Stimulated activated CD8-positive, alpha-beta memory T cell treated with anti-CD3 and anti-CD28 coated beads, Interleukin-12 subunit alpha, Interleukin-12 subunit beta, amount 100 ng/mL, for 24 hours (primary cell): Measurements from ENCODE around the gene NFU1.

ENCODE experiments used
- DNase-seq: peaks from one replicate; pipeline ENCODE4 v3.0.0-alpha.2; 2020; ENCODE audit errors: extremely low read depth

Gene NFU1

GRCh38 chr2:69436938-69437750 is at the start of gene NFU1:
Gene NFU1 (minus strand): TSS chr2:69437435. CDS start chr2:69437422, 13 bp downstream.
- peak; percentile 76 for DNase-seq

- DNase-seq: no peak
Observed at GRCh38 chr2:69483696-69484095, 46.5 kb upstream of the NFU1 start.

GRCh38 chr2:69483024-69483423 is 45.8 kb upstream of the NFU1 start:
- DNase-seq: no peak

- no peak for DNase-seq
Observed at GRCh38 chr2:69482471-69482870, 45.2 kb upstream of the NFU1 start.

- no peak for DNase-seq
Observed at GRCh38 chr2:69481421-69481820, 44.2 kb upstream of the NFU1 start.

GRCh38 chr2:69477627-69478026 is 40.4 kb upstream of the NFU1 start:
- DNase-seq: no peak

- DNase-seq: no peak
Observed at GRCh38 chr2:69474688-69475087, 37.5 kb upstream of the NFU1 start.

- no peak for DNase-seq
Observed at GRCh38 chr2:69471793-69472192, 34.6 kb upstream of the NFU1 start.

GRCh38 chr2:69470911-69471310 is 33.7 kb upstream of the NFU1 start:
- DNase-seq: no peak

- no peak for DNase-seq
Observed at GRCh38 chr2:69469784-69470183, 32.5 kb upstream of the NFU1 start.

- DNase-seq: no peak
Observed at GRCh38 chr2:69469375-69469774, 32.1 kb upstream of the NFU1 start.

GRCh38 chr2:69466728-69467127 is 29.5 kb upstream of the NFU1 start:
- no peak for DNase-seq

GRCh38 chr2:69465513-69466456 is 28.6 kb upstream of the NFU1 start:
- DNase-seq: no peak

- no peak for DNase-seq
Observed at GRCh38 chr2:69464575-69464974, 27.3 kb upstream of the NFU1 start.

GRCh38 chr2:69462780-69463179 is 25.5 kb upstream of the NFU1 start:
- no peak for DNase-seq

GRCh38 chr2:69461404-69461803 is 24.2 kb upstream of the NFU1 start:
- no peak for DNase-seq

- DNase-seq: no peak
Observed at GRCh38 chr2:69459936-69460335, 22.7 kb upstream of the NFU1 start.

- DNase-seq: no peak
Observed at GRCh38 chr2:69456950-69457445, 19.8 kb upstream of the NFU1 start.

GRCh38 chr2:69456154-69456553 is 18.9 kb upstream of the NFU1 start:
- DNase-seq: no peak

GRCh38 chr2:69454976-69455375 is 17.7 kb upstream of the NFU1 start:
- DNase-seq: no peak

GRCh38 chr2:69453475-69454129 is 16.4 kb upstream of the NFU1 start:
- no peak for DNase-seq

- DNase-seq: no peak
Observed at GRCh38 chr2:69452687-69453086, 15.5 kb upstream of the NFU1 start.
